HG03558 (cell line): ENCODE data around the gene HSD17B7.
"Not testable (repeated sequence)": the region's sequence is repeated elsewhere in the genome, so short reads cannot be mapped to it uniquely, and the experiment has no call there.

Experiments used
- ATAC-seq: cut with Tn5 transposase; IDR thresholded peaks from one replicate; pipeline ENCODE4 v1.9.1; 2021; ENCODE audit warnings: moderate number of reproducible peaks; ENCODE audit not compliant: unreplicated experiment; ENCODE audit errors: extremely low read depth

The HSD17B7 gene

DNA sequence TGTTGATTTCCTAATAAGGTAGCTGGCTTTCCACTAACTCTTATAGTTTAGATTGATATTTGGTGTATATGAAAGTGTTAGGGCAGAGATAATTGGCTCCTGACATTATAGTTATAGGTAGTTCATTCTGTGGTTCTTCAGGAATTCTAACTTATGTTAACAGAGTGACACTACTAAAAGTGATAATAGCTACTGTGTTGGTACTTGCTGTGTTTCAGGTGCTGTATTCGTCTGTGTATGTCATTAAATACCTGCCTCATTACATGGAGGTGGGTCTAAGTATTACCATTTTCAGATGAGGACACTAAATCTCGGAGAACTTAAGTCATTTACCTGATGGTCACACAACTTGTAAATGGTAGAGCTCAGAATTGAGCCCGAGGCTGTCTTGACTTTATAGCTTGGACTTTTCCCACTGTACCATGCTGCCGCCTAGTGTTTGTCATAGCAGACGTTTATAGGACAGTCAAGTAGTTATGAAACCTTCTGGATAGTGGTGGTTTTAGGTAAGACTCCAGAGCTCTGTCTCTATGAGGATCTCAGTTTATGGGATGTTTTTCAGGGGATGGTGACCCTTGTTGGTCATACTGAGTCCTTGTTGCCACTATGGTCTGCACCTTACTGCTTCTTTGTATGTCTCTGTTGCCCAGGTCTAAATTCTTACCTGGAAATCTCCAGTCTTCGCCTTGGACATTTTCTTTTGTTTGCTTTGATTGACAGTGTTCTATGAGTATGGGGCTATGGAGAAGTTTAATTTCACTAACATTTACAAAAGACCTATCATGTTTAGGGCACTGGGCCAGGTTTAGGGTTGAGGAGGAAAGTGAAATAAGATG lies 9.7 kb downstream of the HSD17B7 start:
- ATAC-seq: not testable (repeated sequence)

DNA sequence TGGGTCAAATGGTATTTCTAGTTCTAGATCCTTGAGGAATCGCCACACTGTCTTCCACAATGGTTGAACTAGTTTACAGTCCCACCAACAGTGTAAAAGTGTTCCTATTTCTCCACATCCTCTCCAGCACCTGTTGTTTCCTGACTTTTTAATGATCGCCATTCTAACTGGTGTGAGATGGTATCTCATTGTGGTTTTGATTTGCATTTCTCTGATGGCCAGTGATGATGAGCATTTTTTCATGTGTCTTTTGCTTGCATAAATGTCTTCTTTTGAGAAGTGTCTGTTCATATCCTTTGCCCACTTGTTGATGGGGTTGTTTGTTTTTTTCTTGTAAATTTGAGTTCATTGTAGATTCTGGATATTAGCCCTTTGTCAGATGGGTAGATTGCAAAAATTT lies 17.0 kb downstream of the HSD17B7 start:
- ATAC-seq: not testable (repeated sequence)

GRCh38 chr1:162812357-162812756 lies 21.9 kb downstream of the HSD17B7 start:
- not testable (repeated sequence) for ATAC-seq

DNA sequence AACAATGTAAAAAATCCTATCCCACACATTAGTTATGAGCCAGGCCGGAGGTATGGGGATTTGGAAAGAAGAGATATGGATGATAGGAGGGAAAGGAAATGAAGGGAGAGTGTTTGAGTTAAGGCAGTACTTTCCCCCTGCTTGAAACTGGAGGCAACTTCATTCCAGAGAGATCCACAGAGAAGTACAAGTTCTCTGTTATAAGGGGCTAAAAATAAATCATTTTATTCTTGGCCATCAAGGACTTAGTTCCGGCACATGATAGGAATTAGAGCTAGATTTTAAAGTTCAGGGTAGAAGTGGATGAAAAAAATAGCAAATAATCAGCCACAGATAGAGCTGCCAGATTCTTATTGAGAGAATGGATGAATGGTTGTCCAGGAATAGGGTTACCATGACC lies 27.6 kb downstream of the HSD17B7 start:
- ATAC-seq: not testable (repeated sequence)

- not testable (repeated sequence) for ATAC-seq
These were observed 28.2 kb downstream of the HSD17B7 start for GRCh38 chr1:162818666-162819065.

GRCh38 chr1:162822391-162823200 lies 32.1 kb downstream of the HSD17B7 start:
- no peak for ATAC-seq

- no peak for ATAC-seq
These were observed 32.7 kb downstream of the HSD17B7 start for GRCh38 chr1:162823231-162823630.

GRCh38 chr1:162823771-162824525 lies 33.4 kb downstream of the HSD17B7 start:
- no peak for ATAC-seq

DNA sequence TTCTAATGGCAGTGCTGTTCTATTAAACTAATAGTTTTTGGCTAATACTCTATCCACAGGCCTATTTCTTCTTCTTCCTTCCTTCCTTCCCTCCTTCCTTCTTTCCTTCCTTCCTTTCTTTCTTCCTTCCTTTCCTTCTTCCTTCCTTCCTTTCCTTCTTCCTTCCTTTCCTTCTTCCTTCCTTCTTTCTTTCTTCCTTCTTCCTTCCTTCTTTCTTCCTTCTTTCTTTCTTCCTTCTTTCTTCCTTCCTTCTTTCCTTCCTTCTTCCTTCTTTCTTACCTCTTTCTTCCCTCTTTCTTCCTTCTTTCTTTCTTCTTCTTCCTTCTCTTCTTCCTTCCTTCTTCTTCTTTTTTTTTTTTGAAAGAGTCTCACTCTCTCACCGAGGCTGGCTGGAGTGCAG lies 38.8 kb downstream of the HSD17B7 start:
- ATAC-seq: no peak

DNA sequence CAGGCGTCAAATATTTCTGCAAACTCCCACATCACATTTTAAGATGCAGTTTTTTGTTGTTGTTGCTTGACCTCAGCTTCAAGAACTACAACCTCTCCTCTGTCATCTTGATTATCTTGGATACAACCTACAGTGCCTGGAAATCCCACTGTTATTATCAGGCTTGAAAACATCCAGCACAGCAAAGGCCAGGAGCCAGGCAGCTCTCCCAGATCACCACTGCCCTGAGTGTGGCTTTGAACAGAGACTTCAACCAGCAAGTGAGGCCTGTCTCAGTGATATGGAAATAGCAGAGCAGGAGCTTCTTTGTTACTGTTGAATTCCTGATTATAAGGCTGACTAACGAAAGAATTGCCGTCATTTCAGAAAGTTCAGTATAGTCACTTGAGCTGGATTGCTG lies 42.0 kb downstream of the HSD17B7 start:
- ATAC-seq: no peak

DNA sequence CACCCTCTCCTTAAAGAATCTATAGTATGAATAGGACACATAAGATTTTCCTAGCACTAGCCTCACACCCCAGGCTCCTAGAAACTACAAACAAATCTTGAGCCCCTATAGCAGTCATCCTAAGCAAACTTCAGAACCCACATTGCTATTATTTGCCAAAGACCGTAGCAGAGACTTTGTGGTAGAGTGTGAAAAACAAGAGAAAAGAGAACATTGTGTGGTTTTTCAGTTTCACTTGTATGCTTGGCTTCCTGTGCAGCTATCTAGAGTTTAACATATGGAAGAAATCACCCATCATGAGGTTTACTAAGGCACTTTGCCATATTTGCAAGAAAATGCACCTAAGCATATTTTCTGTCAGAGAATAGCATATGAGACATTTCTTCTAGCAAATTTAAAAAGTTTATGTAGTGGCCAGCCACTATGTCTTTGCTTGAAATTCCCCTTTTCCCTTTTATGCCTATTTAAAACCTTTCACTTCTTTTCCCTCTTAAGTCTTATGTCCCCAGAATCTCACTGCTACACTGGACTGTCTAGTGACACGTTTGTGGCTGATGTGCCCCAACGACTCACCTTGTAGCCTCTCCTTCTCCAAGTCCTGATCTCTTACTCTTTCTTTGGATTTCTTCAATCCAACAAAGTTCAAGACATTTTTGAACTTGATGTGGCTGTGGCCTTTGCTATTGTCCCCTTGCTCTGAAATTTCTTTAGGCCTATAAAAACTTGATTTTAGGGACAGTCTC lies 44.8 kb downstream of the HSD17B7 start:
- ATAC-seq: no peak

GRCh38 chr1:162838863-162839262 lies 48.4 kb downstream of the HSD17B7 start:
- ATAC-seq: no peak

GRCh38 chr1:162840250-162840839 lies 49.8 kb downstream of the HSD17B7 start:
- no peak for ATAC-seq

DNA sequence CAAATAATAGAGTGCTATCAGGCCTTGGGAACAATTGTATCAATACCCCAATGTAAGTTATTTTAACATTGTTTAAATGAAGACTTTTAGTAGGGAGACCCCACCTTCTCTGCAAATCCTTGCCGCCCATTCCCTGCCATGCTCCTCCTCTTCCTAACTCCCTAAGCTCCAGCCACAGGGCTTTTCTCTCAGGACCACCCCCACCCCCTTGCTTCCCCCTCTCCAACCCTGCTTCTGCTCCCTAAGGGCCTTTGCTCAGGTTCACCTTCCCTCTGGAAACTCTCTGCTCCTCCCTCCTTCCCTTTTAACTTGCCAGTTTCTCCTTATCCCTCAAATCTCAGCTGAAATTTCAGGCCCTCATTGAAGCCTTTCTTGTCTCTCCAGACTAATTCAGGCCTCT lies 53.7 kb downstream of the HSD17B7 start:
- ATAC-seq: no peak

DNA sequence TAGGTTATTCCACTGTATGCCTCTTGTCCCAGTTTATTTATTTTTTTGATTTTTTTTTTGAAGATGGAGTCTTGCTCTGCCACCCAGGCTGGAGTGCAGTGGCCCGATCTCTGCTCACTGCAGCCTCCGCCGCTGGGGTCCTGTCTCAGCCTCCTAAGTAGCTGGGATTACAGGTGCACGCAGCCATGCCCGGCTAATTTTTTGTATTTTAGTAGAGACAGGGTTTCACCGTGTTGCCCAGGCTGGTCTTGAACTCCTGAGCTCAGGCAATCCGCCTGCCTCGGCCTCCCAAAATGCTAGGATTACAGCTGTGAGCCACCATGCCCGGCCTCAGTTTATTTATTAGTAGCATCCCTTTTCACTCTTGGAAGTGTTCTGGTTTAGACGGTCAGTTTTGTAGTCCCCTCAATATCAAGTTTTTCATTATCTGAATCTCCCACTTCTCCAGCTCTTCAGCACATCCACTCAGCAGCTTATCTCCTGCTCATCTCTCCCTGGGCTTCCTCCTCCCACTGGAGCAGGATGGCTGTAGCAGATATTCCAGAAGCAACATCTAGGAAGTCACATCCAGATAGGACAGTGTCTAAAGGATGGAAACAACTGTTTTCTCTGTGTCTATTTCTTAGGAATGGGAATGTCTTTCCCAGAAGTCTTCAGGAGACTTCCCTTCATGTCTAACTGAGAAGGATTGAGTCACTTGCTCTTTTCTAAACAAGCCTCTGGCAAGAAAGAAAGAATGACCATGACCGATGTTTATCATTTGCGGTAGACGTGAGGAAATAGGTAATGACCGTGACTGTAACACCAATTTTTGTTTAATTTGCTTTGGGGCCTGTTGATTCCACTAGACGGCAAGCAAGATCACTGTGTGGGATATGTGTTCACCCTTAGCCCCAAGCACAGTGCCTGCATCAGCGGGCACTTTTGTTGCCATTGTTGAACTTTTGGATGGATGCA lies 56.0 kb downstream of the HSD17B7 start:
- no peak for ATAC-seq

- ATAC-seq: no peak
These were observed 57.4 kb downstream of the HSD17B7 start for GRCh38 chr1:162847839-162848453.

DNA sequence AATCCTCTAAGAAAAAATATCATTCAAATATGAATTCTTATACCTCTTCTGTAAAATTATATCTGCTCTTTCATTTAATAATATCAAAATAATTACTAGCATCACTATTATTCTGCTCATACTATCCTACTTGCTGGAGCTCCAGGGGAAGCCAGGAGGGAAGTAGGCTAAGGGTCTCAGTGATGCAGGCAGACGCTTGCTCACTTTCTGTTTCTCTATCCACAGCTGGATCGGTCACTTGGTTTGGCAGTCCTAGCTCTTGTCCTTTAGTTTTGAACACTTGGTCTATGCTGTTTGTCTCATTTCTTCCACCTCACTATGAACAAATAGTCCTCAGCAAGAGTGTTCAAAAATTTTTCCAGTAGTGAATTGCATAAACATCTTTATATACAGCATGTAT lies 59.2 kb downstream of the HSD17B7 start:
- no peak for ATAC-seq

- no peak for ATAC-seq
These were observed 60.8 kb downstream of the HSD17B7 start for GRCh38 chr1:162851341-162851740.
